SH-SY5Y (cell line): ENCODE results near the gene SSTR5.

Source experiments
- GATA2 ChIP-seq: IDR thresholded peaks from 2 replicates; pipeline ENCODE4 v1.6.1; 2011; ENCODE audit warnings: mild to moderate bottlenecking, low read depth, low read length
- GATA3 ChIP-seq: IDR thresholded peaks from 2 replicates; pipeline ENCODE4 v1.6.1; 2011; ENCODE audit warnings: low read depth, mild to moderate bottlenecking, low read length, moderate library complexity

DNA sequence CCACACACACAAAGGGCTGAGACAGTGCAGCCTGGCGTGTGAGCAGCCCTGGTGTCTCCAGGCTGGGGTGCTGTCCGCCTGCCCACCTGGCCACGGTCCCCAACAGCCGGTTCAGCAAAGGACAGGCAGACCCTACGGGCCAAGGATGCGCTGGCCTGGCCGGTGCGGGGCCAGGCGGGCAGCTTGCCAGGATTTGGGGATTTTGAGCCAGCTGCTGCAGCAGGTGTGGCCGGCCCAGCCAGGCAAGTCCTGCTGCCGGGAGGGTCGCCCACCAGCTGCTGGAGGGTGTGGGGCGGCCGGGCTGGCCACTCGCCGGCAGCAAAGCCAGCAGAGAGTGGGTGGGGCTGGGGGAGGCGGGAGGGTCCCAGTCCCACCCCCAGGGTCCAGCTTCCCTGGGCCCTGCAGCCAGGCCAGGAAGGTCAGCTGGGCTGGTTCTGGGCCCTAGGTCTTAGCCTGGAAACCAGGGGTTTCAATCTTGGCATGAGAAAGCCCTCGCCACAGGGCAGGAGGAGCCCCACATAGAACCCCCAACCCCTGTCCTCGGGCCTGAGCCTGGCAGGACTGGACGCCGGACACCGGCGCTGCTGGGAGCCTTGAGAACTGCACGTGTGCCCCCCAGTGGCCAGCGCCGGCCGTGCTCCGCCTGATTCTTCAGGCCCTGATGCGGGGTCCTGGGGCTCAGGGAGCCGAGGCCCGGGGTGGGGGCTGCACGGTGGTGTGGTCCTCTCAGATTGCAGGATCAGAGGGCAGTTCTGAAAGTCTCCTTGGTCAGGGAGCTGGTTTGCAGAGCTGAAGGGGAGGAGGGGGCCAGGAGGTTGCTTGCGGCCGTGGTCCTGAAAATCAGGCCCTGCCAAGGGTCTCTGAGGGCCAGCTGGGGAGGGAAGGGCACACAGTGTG is 17.6 kb upstream of the SSTR5 start:
- TF ChIP-seq GATA2 (no peak), GATA3 (no peak)
